Uterus (tissue), 4 donors: ENCODE data around the gene ADM. TPM values are rescaled to one million over a fixed set of nuclear protein-coding genes. Genes with fewer than 3 reads are reported as not detected.

Experiments
- DNase-seq, 2 donors: peaks; one replicate each; pipeline ENCODE4 v3.0.0-alpha.2; 2019 to 2020
- H3K27ac ChIP-seq, 2 donors: fragments of 200-600 bp; sonication (generic); 1 replicate in 1 of 2; 2 replicates in 1 of 2; pipeline ENCODE4 v1.5.1; 2016 to 2018
- H3K27me3 ChIP-seq, 2 donors: fragments of 200-600 bp; sonication (generic); one replicate each; pipeline ENCODE4 v1.5.1; 2018 to 2019; ENCODE audit warnings: control low read depth in 1 of 2
- H3K36me3 ChIP-seq, 2 donors: fragments of 200-600 bp; sonication (generic); one replicate each; pipeline ENCODE4 v1.5.1; 2019; ENCODE audit warnings: control low read depth in 1 of 2
- H3K4me1 ChIP-seq, 2 donors: fragments of 200-600 bp; sonication (generic); one replicate each; pipeline ENCODE4 v1.5.1; 2018 to 2019; ENCODE audit warnings: control low read depth in 1 of 2
- H3K4me3 ChIP-seq, 2 donors: fragments of 200-600 bp; sonication (generic); 1 replicate in 1 of 2; 2 replicates in 1 of 2; pipeline ENCODE4 v1.5.1; 2018 to 2019; ENCODE audit warnings: mild to moderate bottlenecking in 1 of 2
- H3K9me3 ChIP-seq, 2 donors: fragments of 200-600 bp; sonication (generic); one replicate each; pipeline ENCODE4 v1.5.1; 2019; ENCODE audit warnings: control low read depth in 1 of 2
- CTCF ChIP-seq, 4 experiments: fragments of 200-600 bp in 2 of 4; fragments of 450-650 bp in 2 of 4; sonication (generic) in 2 of 4; IDR thresholded peaks; one replicate each; pipeline ENCODE4 v1.5.1; 2016 to 2019; ENCODE audit warnings: antibody characterized with exemption in 4 of 4, mild to moderate bottlenecking in 2 of 4, moderate library complexity in 1 of 4
- POLR2A ChIP-seq, 2 donors: fragments of 450-650 bp; IDR thresholded peaks; one replicate each; pipeline ENCODE4 v1.6.1; 2016; ENCODE audit warnings: antibody characterized with exemption in 2 of 2, mild to moderate bottlenecking in 1 of 2, moderate library complexity in 1 of 2
- intact Hi-C: fragments of 100-400 bp; cut with DNase I; formaldehyde crosslinking; loops from one replicate; pipeline ENCODE4 v1.15.1; 2023; ENCODE audit warnings: low total_unique reads
- total RNA-seq, 4 donors: library from RNA; depleted of rRNA in 3 of 4; stranded (reverse); fragments of >200 nt in 3 of 4; gene quantifications; one replicate each; pipeline versions ENCODE4 v1.1.0 to v1.2.4, GENCODE V29; 2014 to 2023
- donor health status: DM: yes; HTN: yes; CAD: no.

The ADM gene
- total RNA-seq, 4 donors from 2014 or later = 27.9 to 151 (median 47.2) TPM

GRCh38 chr11:10302744-10303557 is 1.9 kb upstream of the ADM start:
- Histone ChIP-seq H3K27ac (peak overlapping the region; percentile 84 to 95), H3K4me1 (no peaks in the 10 kb centered on the region)

GRCh38 chr11:10303558-10304363 is 1.1 kb upstream of the ADM start:
- peak in 1 of 2 donors; percentile 40 for DNase-seq
- Histone ChIP-seq H3K27ac (peak overlapping the region; percentile 84 to 95), H3K36me3 (no peaks in the 10 kb centered on the region), H3K4me1 (no peaks in the 10 kb centered on the region), H3K4me3 (peak overlapping the region; percentile 53 to 90), H3K9me3 (no peaks in the 10 kb centered on the region), H3K27me3 (no peaks in the 10 kb centered on the region)
- intact Hi-C loops = loop anchor here (10.0 kb wide), 1 partner anchor 99 kb away; no protein-coding TSS in a partner anchor
- TF ChIP-seq POLR2A (IDR thresholded peaks at IDR 0.05) (no peak), CTCF (IDR thresholded peaks at IDR 0.05) (no peak)

More at GRCh38 chr11:10302744-10303557, 1.9 kb upstream of the ADM start:
- Histone ChIP-seq H3K27me3 (no peaks in the 10 kb centered on the region), H3K4me3 (peak overlapping the region; percentile 53 to 90), H3K9me3 (no peaks in the 10 kb centered on the region), H3K36me3 (no peaks in the 10 kb centered on the region)
- TF ChIP-seq CTCF (IDR thresholded peaks at IDR 0.05) (no peak), POLR2A (IDR thresholded peaks at IDR 0.05) (peak in 1 of 2 donors; percentile 45)
- DNase-seq = peak; percentile 87 to 88
- intact Hi-C loops = loop anchor here (10.0 kb wide), 1 partner anchor 98 kb away; no protein-coding TSS in a partner anchor

GRCh38 chr11:10305262-10305963 is 540 bp downstream of the ADM start:
- DNase-seq = peak; percentile 42 to 44
- peak overlapping the region; percentile 53 to 62 for H3K4me3 ChIP-seq
- H3K27ac ChIP-seq = peak overlapping the region; percentile 84 to 95
- TF ChIP-seq POLR2A (IDR thresholded peaks at IDR 0.05) (no peak), CTCF (IDR thresholded peaks at IDR 0.05) (no peak)
- H3K36me3 ChIP-seq = no peaks in the 10 kb centered on the region
- no peaks in the 10 kb centered on the region for H3K27me3 ChIP-seq
- no peaks in the 10 kb centered on the region for H3K4me1 ChIP-seq
- H3K9me3 ChIP-seq = no peaks in the 10 kb centered on the region
- intact Hi-C loops = loop anchor here (10.0 kb wide), 1 partner anchor 101 kb away; no protein-coding TSS in a partner anchor

- Histone ChIP-seq H3K27me3 (no peaks in the 10 kb centered on the region), H3K4me1 (no peaks in the 10 kb centered on the region), H3K9me3 (no peaks in the 10 kb centered on the region), H3K27ac (peak overlapping the region; percentile 84 to 95), H3K36me3 (no peaks in the 10 kb centered on the region), H3K4me3 (peak overlapping the region; percentile 53 to 62)
- TF ChIP-seq POLR2A (IDR thresholded peaks at IDR 0.05) (no peak), CTCF (IDR thresholded peaks at IDR 0.05) (no peak)
- DNase-seq = peak; percentile 32 to 36
- intact Hi-C loops = loop anchor here (10.0 kb wide), 1 partner anchor 101 kb away; no protein-coding TSS in a partner anchor
These were observed 1.4 kb downstream of the ADM start for GRCh38 chr11:10305964-10306918.
